KOPT-K1 (cell line): ENCODE results near the gene OR2AK2.

ENCODE experiments used
- H3K27ac ChIP-seq: fragments of 200-600 bp; sonication (generic); 2 replicates; pipeline ENCODE4 v1.5.1; 2016; ENCODE audit warnings: antibody characterized with exemption, mild to moderate bottlenecking, low read depth, low read length; ENCODE audit not compliant: poor library complexity, severe bottlenecking
- H3K36me3 ChIP-seq: fragments of 200-600 bp; sonication (generic); 2 replicates; pipeline ENCODE4 v1.5.1; 2017; ENCODE audit warnings: antibody characterized with exemption, mild to moderate bottlenecking, low read length, moderate library complexity; ENCODE audit not compliant: insufficient read depth
- H3K9me3 ChIP-seq: fragments of 200-600 bp; sonication (generic); 2 replicates; pipeline ENCODE4 v1.5.1; 2017; ENCODE audit warnings: antibody characterized with exemption, low read length, mild to moderate bottlenecking; ENCODE audit not compliant: insufficient read depth, poor library complexity, severe bottlenecking

Gene OR2AK2

GRCh38 chr1:247992986-247993385 is 28.0 kb downstream of the OR2AK2 start:
- no peaks in the 10 kb centered on the region for H3K36me3 ChIP-seq

DNA sequence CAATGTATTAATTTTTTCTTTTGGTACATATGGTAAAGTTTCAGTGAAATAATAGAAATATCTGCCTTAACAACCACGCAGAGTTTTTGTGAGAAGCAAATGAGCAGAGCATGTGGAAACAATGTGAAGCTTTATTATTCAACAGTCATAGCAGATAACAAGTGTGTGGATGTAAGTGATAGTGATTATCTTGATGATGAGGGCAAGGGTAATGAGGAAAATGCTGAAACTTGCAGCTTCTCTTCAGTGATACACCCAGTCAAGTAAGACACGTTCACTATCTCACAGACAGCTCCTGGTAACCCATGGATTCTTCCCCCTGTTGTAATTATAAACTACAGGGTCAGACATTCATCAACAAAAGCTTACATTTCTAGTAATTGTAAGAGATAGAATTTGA is 33.8 kb downstream of the OR2AK2 start:
- no peak overlapping the region for H3K27ac ChIP-seq
- H3K9me3 ChIP-seq: no peaks in the 10 kb centered on the region
- H3K36me3 ChIP-seq: no peaks in the 10 kb centered on the region

More at GRCh38 chr1:247992986-247993385, 28.0 kb downstream of the OR2AK2 start:
- no peak overlapping the region for H3K27ac ChIP-seq
- no peaks in the 10 kb centered on the region for H3K9me3 ChIP-seq

DNA sequence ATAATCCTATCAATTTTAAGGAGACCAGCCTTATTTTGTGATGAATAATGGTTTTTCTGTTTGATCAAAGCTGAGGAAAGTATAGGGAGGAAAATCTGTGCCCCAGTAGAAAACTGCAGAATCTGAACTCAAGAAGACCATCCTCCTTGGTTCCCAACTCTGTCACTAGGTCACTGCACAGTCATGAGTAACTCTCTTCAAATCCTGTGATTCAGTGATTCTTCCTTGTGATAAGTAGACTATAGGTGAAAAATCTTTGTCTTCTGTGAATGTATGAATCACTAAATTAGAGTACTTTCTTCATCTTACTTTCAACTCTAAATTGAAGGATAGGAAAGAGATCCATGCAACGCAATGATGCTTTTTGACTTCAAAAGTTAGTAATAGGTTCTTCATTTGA is 35.1 kb downstream of the OR2AK2 start:
- Histone ChIP-seq H3K9me3 (no peaks in the 10 kb centered on the region), H3K27ac (no peak overlapping the region), H3K36me3 (no peaks in the 10 kb centered on the region)

- Histone ChIP-seq H3K9me3 (no peaks in the 10 kb centered on the region), H3K27ac (no peak overlapping the region), H3K36me3 (no peaks in the 10 kb centered on the region)
These were observed 42.7 kb downstream of the OR2AK2 start for GRCh38 chr1:248007778-248008177.

DNA sequence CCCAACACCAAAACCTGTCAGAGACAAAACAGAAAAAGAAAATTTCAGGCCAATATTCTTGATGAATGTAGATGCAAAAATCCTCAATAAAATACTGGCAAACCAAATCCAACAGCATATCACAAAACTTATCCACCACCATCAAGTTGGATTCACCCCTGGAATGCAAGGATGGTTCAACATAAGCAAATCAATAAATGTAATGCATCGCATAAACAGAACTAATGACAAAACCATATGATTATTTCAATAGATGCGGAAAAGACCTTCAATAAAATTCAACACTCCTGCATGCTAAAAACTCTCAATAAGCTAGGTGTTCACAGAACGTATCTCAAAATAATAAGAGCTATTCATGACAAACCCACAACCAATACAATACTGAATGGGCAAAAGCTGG is 44.6 kb downstream of the OR2AK2 start:
- Histone ChIP-seq H3K9me3 (no peaks in the 10 kb centered on the region), H3K36me3 (no peaks in the 10 kb centered on the region), H3K27ac (no peak overlapping the region)

GRCh38 chr1:248013229-248013710 is 48.2 kb downstream of the OR2AK2 start, which contains the start of gene OR2L5:
Gene OR2L5, plus strand, starts transcription at chr1:248013660. Its CDS starts 8,288 bp downstream, at chr1:248021948.
- Histone ChIP-seq H3K27ac (no peak within 1 kb of the TSS), H3K9me3 (no peaks in the 10 kb centered on the region), H3K36me3 (no peaks in the 10 kb centered on the region)

- H3K27ac ChIP-seq: no peak overlapping the region
- H3K9me3 ChIP-seq: no peaks in the 10 kb centered on the region
- no peaks in the 10 kb centered on the region for H3K36me3 ChIP-seq
These were observed 50.8 kb downstream of the OR2AK2 start for GRCh38 chr1:248015803-248016202.
